B cell (primary cell): ENCODE results near the gene CEMIP2. TPM values are rescaled to one million over a fixed set of nuclear protein-coding genes. Genes with fewer than 3 reads are reported as not detected.

Source experiments
- ATAC-seq: fragments of 200-7000 bp; cut with Tn5 transposase; one replicate; pipeline ENCODE4 v1.10.0; 2021; ENCODE audit warnings: low read depth, mild to moderate bottlenecking, moderate number of reproducible peaks, moderate library complexity
- CTCF ChIA-PET: fragments of 350-600 bp; sonication (Branson Sonifier 250); formaldehyde crosslinking; loops from one replicate; lab custom pipeline; 2021; ENCODE audit warnings: antibody characterized with exemption, inconsistent platforms; lab: Charles Lee
- POLR2A ChIA-PET: fragments of 350-600 bp; sonication (Branson Sonifier 250); formaldehyde crosslinking; loops from one replicate; lab custom pipeline; 2021; ENCODE audit warnings: antibody characterized with exemption; lab: Charles Lee
- DNase-seq: peaks from one replicate; pipeline ENCODE4 v3.0.0; 2013
- H2AFZ ChIP-seq: 2 replicates; pipeline ENCODE4 v1.6.1; 2012; ENCODE audit warnings: mild to moderate bottlenecking, low read depth, low read length; ENCODE audit not compliant: insufficient read depth, poor library complexity, severe bottlenecking
- H3K27ac ChIP-seq, 2 donors: 1 replicate in 1 of 2; 2 replicates in 1 of 2; pipeline ENCODE4 v1.5.1; 2012 to 2013; ENCODE audit warnings: low read length in 2 of 2, mild to moderate bottlenecking in 2 of 2, moderate library complexity in 1 of 2
- H3K27me3 ChIP-seq, 4 experiments: fragments of 200-600 bp in 1 of 4; sonication (generic) in 1 of 4; replicated peaks in 1 of 4; 1 replicate in 2 of 4; 2 replicates in 2 of 4; pipeline versions ENCODE4 v1.6.1 to v1.7.0; 2013 to 2016; ENCODE audit warnings: low read length in 3 of 4, mild to moderate bottlenecking in 2 of 4, mixed read lengths in 1 of 4, moderate library complexity in 1 of 4; ENCODE audit not compliant: insufficient read depth in 4 of 4, control insufficient read depth in 3 of 4; ENCODE audit errors: control extremely low read depth in 1 of 4
- H3K36me3 ChIP-seq, 2 experiments: replicated peaks in 1 of 2; 1 replicate in 1 of 2; 2 replicates in 1 of 2; pipeline versions ENCODE4 v1.6.1 to v1.7.1; 2013; ENCODE audit warnings: low read length in 1 of 2; ENCODE audit not compliant: insufficient read depth in 2 of 2, control insufficient read depth in 1 of 2; ENCODE audit errors: control extremely low read depth in 1 of 2, extremely low read depth in 1 of 2
- H3K4me1 ChIP-seq, 2 donors: fragments of 200-600 bp in 1 of 2; sonication (generic) in 1 of 2; 1 replicate in 1 of 2; 2 replicates in 1 of 2; pipeline versions ENCODE4 v1.5.1 to v1.6.1; 2013 to 2017; ENCODE audit warnings: low read length in 2 of 2; ENCODE audit not compliant: control insufficient read depth in 2 of 2, insufficient read depth in 2 of 2
- H3K4me2 ChIP-seq: replicated peaks from 2 replicates; pipeline ENCODE3; 2012; ENCODE audit warnings: mild to moderate bottlenecking, low read depth, low read length; ENCODE audit not compliant: poor library complexity, severe bottlenecking
- H3K4me3 ChIP-seq, 5 experiments: fragments of 200-600 bp in 1 of 5; sonication (generic) in 1 of 5; 1 replicate in 3 of 5; 2 replicates in 2 of 5; pipeline versions ENCODE4 v1.5.1 to v1.7.0; 2011 to 2016; ENCODE audit warnings: low read length in 4 of 5, mild to moderate bottlenecking in 4 of 5, low read depth in 2 of 5, control low read depth in 1 of 5, moderate library complexity in 1 of 5; ENCODE audit not compliant: insufficient read depth in 1 of 5; ENCODE audit errors: control extremely low read depth in 1 of 5, extremely low read depth in 1 of 5
- H3K79me2 ChIP-seq: fragments of 200-600 bp; sonication (generic); one replicate; pipeline ENCODE4 v1.6.0; 2016; ENCODE audit warnings: low read length; ENCODE audit not compliant: control insufficient read depth, insufficient read depth
- H3K9ac ChIP-seq: fragments of 200-600 bp; sonication (generic); 2 replicates; pipeline ENCODE4 v1.6.1; 2017; ENCODE audit warnings: mild to moderate bottlenecking, low read length, moderate library complexity
- H3K9me3 ChIP-seq, 3 donors: one replicate each; pipeline versions ENCODE4 v1.6.1 to v1.7.1; 2013; ENCODE audit warnings: low read length in 2 of 3; ENCODE audit not compliant: control insufficient read depth in 2 of 3, insufficient read depth in 1 of 3; ENCODE audit errors: control extremely low read depth in 1 of 3
- H4K20me1 ChIP-seq: 2 replicates; pipeline ENCODE4 v1.6.0; 2012; ENCODE audit warnings: mild to moderate bottlenecking, low read length; ENCODE audit not compliant: insufficient read depth, control insufficient read depth, poor library complexity, severe bottlenecking
- H3K27ac Mint-ChIP-seq: one replicate; pipeline ENCODE4 v1.8.0; 2021; ENCODE audit warnings: mixed read lengths
- H3K27me3 Mint-ChIP-seq: one replicate; pipeline ENCODE4 v1.8.0; 2021; ENCODE audit warnings: mixed read lengths
- H3K4me1 Mint-ChIP-seq: one replicate; pipeline ENCODE4 v1.8.0; 2021; ENCODE audit warnings: mixed read lengths
- H3K4me3 Mint-ChIP-seq: one replicate; pipeline ENCODE4 v1.8.0; 2021; ENCODE audit warnings: mixed read lengths
- H3K9me3 Mint-ChIP-seq: one replicate; pipeline ENCODE4 v1.8.0; 2022; ENCODE audit warnings: mixed read lengths; ENCODE audit not compliant: insufficient read depth
- CTCF ChIP-seq: fragments of 200-600 bp; IDR thresholded peaks from one replicate; pipeline ENCODE4 v1.8.0; 2022; ENCODE audit warnings: antibody characterized with exemption, mild to moderate bottlenecking
- EZH2 ChIP-seq: IDR thresholded peaks from 2 replicates; pipeline ENCODE4 v1.6.1; 2012; ENCODE audit warnings: borderline replicate concordance, low read depth, mild to moderate bottlenecking, moderate library complexity, low read length; ENCODE audit not compliant: insufficient read depth, poor library complexity, severe bottlenecking
- WGBS: methylation state at CpG from one replicate; pipeline ENCODE4 v1.1.5; 2013; ENCODE audit warnings: missing lambda C conversion rate; ENCODE audit not compliant: insufficient coverage; 5-methylcytosine and 5-hydroxymethylcytosine counted together
- intact Hi-C: fragments of 100-400 bp; cut with micrococcal nuclease; formaldehyde crosslinking; loops from one replicate; pipeline ENCODE4 v1.10.0; 2022
- polyA plus RNA-seq: library from polyadenylated mRNA; depleted of rRNA; stranded (reverse); fragments of >200 nt; gene quantifications from 2 replicates; pipeline ENCODE4 v1.2.3, GENCODE V29; 2012
- total RNA-seq, 2 donors: library from RNA; stranded (reverse); fragments of 120-200 nt in 1 of 2; gene quantifications; 1 replicate in 1 of 2; 2 replicates in 1 of 2; pipeline versions ENCODE4 v1.2.3 to v1.2.4, GENCODE V29; 2013 to 2022

Gene CEMIP2
- total and polyA plus RNA-seq, 2 donors (not counting 1 experiment from before 2014, with no cell fraction given): 35.4 to 90.6 TPM

GRCh38 chr9:71637926-71638325 is 130.4 kb downstream of the CEMIP2 start:
- 85% methylated on average over 3 of the region's 5 CpGs for WGBS
- Mint-ChIP-seq H3K9me3 (no peaks in the 10 kb centered on the region), H3K4me3 (peak overlapping the region; percentile 84), H3K27me3 (no peaks in the 10 kb centered on the region), H3K4me1 (peaks cover 28% of the 10 kb centered on the region), H3K27ac (no peak overlapping the region)
- H3K36me3 ChIP-seq: no peaks in the 10 kb centered on the region
- CTCF ChIA-PET: interaction anchor here (0.8 to 1.8 kb wide), 2 partner anchors 8 to 9 kb away, joined by 3 to 4 read pairs; no protein-coding TSS in a partner anchor
- no peaks in the 10 kb centered on the region for H4K20me1 ChIP-seq
- intact Hi-C loops: no loop called here
- H3K79me2 ChIP-seq: no peaks in the 10 kb centered on the region
- TF ChIP-seq EZH2: no peak
- TF ChIP-seq CTCF: no peak
- no peak overlapping the region for H3K4me3 ChIP-seq
- ATAC-seq (no peak), DNase-seq (no peak)
- peaks cover 22 to 23% of the 10 kb centered on the region in 2 donors for H3K4me1 ChIP-seq
- POLR2A ChIA-PET: no interaction called here
- peak overlapping the region; percentile 5 for H2AFZ ChIP-seq
- H3K9ac ChIP-seq: peak overlapping the region; percentile 42
- no peaks in the 10 kb centered on the region for H3K27me3 ChIP-seq
- no peaks in the 10 kb centered on the region for H3K9me3 ChIP-seq
- peak overlapping the region in 1 of 2 donors; percentile 0 for H3K27ac ChIP-seq
- H3K4me2 ChIP-seq: no peak overlapping the region

- no peaks in the 10 kb centered on the region for H4K20me1 ChIP-seq
- peaks cover 22 to 23% of the 10 kb centered on the region in 2 donors for H3K4me1 ChIP-seq
- Mint-ChIP-seq H3K4me1 (peaks cover 28% of the 10 kb centered on the region), H3K27me3 (no peaks in the 10 kb centered on the region), H3K4me3 (peak overlapping the region; percentile 58), H3K27ac (peak overlapping the region; percentile 73), H3K9me3 (no peaks in the 10 kb centered on the region)
- no peaks in the 10 kb centered on the region for H3K36me3 ChIP-seq
- no peaks in the 10 kb centered on the region for H3K9me3 ChIP-seq
- ATAC-seq (no peak), DNase-seq (no peak)
- H3K9ac ChIP-seq: peak overlapping the region; percentile 21
- no peaks in the 10 kb centered on the region for H3K27me3 ChIP-seq
- H3K4me3 ChIP-seq: no peak overlapping the region
- intact Hi-C loops: no loop called here
- peak overlapping the region; percentile 5 for H2AFZ ChIP-seq
- H3K4me2 ChIP-seq: peak overlapping the region; percentile 26
- H3K79me2 ChIP-seq: no peaks in the 10 kb centered on the region
- H3K27ac ChIP-seq: peak overlapping the region in 1 of 2 donors; percentile 38
- no CpG with 5 or more reads among the region's 1 CpG for WGBS
- TF ChIP-seq EZH2 (no peak), CTCF (no peak)
- ChIA-PET CTCF (interaction anchor here (0.7 to 0.8 kb wide), 2 partner anchors 9 to 80 kb away, joined by 3 to 6 read pairs; no protein-coding TSS in a partner anchor), POLR2A (no interaction called here)
These were observed 130.9 kb downstream of the CEMIP2 start for GRCh38 chr9:71637375-71637774.
